HEK293 (cell line): ENCODE measurements around the gene OPHN1.

Source experiments
- HOXC10 ChIP-seq: sonication (generic); formaldehyde crosslinking; IDR thresholded peaks from 2 replicates; pipeline ENCODE4 v1.8.1; 2023; ENCODE audit warnings: mild to moderate bottlenecking, missing genetic modification reagents
- ZNF133 ChIP-seq: fragments of 450-650 bp; formaldehyde crosslinking; IDR thresholded peaks from 2 replicates; pipeline ENCODE4 v1.5.1; 2016; ENCODE audit warnings: missing biosample characterization, missing genetic modification characterization
- ZNF175 ChIP-seq: fragments of 450-650 bp; formaldehyde crosslinking; IDR thresholded peaks from 2 replicates; pipeline ENCODE4 v1.5.1; 2016; ENCODE audit warnings: missing biosample characterization, missing genetic modification characterization
- ZNF654 ChIP-seq: fragments of 450-650 bp; formaldehyde crosslinking; IDR thresholded peaks from 2 replicates; pipeline ENCODE4 v1.5.1; 2016; ENCODE audit warnings: low read depth, missing biosample characterization, missing genetic modification characterization
- ZNF830 ChIP-seq: fragments of 450-650 bp; IDR thresholded peaks from 2 replicates; pipeline ENCODE4 v1.5.0; 2018; ENCODE audit warnings: missing biosample characterization, missing genetic modification characterization, low read depth, mild to moderate bottlenecking, moderate library complexity
- TF ChIP-seq, protein P1 (sequence below): fragments of 450-650 bp; formaldehyde crosslinking; IDR thresholded peaks from 2 replicates; pipeline ENCODE4 v1.5.1; 2016; ENCODE audit warnings: missing biosample characterization, missing genetic modification characterization
- TF ChIP-seq, protein P2 (sequence below): fragments of 450-650 bp; formaldehyde crosslinking; IDR thresholded peaks from 2 replicates; pipeline ENCODE4 v1.5.1; 2016; ENCODE audit warnings: missing biosample characterization, missing genetic modification characterization
- TF ChIP-seq, protein P3 (sequence below): fragments of 450-650 bp; formaldehyde crosslinking; IDR thresholded peaks from 2 replicates; pipeline ENCODE4 v1.5.1; 2017; ENCODE audit warnings: missing biosample characterization, missing genetic modification characterization
- TF ChIP-seq, protein P4 (sequence below): fragments of 450-650 bp; formaldehyde crosslinking; IDR thresholded peaks from 2 replicates; pipeline ENCODE4 v1.5.1; 2016; ENCODE audit warnings: missing biosample characterization, missing genetic modification characterization, low read depth
- TF ChIP-seq, protein P5 (sequence below): fragments of 450-650 bp; formaldehyde crosslinking; IDR thresholded peaks from 2 replicates; pipeline ENCODE4 v1.5.1; 2016; ENCODE audit warnings: missing biosample characterization, missing genetic modification characterization
- TF ChIP-seq, protein P6 (sequence below): fragments of 450-650 bp; formaldehyde crosslinking; IDR thresholded peaks from 2 replicates; pipeline ENCODE4 v1.5.1; 2016; ENCODE audit warnings: missing biosample characterization, missing genetic modification characterization
- TF ChIP-seq, protein P7 (sequence below): sonication (generic); formaldehyde crosslinking; IDR thresholded peaks from 2 replicates; pipeline ENCODE4 v1.8.1; 2022; ENCODE audit warnings: mild to moderate bottlenecking, moderate library complexity, missing genetic modification reagents

DNA sequence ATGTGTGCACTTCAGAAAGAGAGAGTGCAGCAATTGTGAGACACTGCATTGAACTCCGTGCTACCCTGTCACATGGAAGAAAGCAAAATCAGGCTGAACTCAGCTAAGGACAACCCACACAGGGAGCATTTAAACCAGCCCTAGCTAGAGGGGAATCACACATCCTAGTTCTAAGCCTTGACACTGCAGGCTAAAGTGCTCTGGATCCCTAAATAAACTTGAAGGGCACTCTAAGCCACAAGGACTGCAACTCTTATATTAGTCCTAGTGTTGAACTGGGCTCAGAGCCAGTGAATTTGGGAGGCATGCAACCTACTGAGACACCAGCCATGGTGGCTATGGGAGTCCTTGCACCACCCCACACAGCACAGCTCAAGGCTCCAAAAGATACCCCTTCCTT lies 311.9 kb downstream of the OPHN1 start:
- TF ChIP-seq, protein P1, sequence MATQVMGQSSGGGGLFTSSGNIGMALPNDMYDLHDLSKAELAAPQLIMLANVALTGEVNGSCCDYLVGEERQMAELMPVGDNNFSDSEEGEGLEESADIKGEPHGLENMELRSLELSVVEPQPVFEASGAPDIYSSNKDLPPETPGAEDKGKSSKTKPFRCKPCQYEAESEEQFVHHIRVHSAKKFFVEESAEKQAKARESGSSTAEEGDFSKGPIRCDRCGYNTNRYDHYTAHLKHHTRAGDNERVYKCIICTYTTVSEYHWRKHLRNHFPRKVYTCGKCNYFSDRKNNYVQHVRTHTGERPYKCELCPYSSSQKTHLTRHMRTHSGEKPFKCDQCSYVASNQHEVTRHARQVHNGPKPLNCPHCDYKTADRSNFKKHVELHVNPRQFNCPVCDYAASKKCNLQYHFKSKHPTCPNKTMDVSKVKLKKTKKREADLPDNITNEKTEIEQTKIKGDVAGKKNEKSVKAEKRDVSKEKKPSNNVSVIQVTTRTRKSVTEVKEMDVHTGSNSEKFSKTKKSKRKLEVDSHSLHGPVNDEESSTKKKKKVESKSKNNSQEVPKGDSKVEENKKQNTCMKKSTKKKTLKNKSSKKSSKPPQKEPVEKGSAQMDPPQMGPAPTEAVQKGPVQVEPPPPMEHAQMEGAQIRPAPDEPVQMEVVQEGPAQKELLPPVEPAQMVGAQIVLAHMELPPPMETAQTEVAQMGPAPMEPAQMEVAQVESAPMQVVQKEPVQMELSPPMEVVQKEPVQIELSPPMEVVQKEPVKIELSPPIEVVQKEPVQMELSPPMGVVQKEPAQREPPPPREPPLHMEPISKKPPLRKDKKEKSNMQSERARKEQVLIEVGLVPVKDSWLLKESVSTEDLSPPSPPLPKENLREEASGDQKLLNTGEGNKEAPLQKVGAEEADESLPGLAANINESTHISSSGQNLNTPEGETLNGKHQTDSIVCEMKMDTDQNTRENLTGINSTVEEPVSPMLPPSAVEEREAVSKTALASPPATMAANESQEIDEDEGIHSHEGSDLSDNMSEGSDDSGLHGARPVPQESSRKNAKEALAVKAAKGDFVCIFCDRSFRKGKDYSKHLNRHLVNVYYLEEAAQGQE: no peak
- TF ChIP-seq, protein P2, sequence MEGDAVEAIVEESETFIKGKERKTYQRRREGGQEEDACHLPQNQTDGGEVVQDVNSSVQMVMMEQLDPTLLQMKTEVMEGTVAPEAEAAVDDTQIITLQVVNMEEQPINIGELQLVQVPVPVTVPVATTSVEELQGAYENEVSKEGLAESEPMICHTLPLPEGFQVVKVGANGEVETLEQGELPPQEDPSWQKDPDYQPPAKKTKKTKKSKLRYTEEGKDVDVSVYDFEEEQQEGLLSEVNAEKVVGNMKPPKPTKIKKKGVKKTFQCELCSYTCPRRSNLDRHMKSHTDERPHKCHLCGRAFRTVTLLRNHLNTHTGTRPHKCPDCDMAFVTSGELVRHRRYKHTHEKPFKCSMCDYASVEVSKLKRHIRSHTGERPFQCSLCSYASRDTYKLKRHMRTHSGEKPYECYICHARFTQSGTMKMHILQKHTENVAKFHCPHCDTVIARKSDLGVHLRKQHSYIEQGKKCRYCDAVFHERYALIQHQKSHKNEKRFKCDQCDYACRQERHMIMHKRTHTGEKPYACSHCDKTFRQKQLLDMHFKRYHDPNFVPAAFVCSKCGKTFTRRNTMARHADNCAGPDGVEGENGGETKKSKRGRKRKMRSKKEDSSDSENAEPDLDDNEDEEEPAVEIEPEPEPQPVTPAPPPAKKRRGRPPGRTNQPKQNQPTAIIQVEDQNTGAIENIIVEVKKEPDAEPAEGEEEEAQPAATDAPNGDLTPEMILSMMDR (tag by site-specific recombination): no peak
- TF ChIP-seq, protein P3, sequence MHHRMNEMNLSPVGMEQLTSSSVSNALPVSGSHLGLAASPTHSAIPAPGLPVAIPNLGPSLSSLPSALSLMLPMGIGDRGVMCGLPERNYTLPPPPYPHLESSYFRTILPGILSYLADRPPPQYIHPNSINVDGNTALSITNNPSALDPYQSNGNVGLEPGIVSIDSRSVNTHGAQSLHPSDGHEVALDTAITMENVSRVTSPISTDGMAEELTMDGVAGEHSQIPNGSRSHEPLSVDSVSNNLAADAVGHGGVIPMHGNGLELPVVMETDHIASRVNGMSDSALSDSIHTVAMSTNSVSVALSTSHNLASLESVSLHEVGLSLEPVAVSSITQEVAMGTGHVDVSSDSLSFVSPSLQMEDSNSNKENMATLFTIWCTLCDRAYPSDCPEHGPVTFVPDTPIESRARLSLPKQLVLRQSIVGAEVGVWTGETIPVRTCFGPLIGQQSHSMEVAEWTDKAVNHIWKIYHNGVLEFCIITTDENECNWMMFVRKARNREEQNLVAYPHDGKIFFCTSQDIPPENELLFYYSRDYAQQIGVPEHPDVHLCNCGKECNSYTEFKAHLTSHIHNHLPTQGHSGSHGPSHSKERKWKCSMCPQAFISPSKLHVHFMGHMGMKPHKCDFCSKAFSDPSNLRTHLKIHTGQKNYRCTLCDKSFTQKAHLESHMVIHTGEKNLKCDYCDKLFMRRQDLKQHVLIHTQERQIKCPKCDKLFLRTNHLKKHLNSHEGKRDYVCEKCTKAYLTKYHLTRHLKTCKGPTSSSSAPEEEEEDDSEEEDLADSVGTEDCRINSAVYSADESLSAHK (tag by site-specific recombination): no peak
- TF ChIP-seq, protein P4, sequence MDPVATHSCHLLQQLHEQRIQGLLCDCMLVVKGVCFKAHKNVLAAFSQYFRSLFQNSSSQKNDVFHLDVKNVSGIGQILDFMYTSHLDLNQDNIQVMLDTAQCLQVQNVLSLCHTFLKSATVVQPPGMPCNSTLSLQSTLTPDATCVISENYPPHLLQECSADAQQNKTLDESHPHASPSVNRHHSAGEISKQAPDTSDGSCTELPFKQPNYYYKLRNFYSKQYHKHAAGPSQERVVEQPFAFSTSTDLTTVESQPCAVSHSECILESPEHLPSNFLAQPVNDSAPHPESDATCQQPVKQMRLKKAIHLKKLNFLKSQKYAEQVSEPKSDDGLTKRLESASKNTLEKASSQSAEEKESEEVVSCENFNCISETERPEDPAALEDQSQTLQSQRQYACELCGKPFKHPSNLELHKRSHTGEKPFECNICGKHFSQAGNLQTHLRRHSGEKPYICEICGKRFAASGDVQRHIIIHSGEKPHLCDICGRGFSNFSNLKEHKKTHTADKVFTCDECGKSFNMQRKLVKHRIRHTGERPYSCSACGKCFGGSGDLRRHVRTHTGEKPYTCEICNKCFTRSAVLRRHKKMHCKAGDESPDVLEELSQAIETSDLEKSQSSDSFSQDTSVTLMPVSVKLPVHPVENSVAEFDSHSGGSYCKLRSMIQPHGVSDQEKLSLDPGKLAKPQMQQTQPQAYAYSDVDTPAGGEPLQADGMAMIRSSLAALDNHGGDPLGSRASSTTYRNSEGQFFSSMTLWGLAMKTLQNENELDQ (tag by site-specific recombination): no peak
- no peak for TF ChIP-seq HOXC10
- TF ChIP-seq, protein P5, sequence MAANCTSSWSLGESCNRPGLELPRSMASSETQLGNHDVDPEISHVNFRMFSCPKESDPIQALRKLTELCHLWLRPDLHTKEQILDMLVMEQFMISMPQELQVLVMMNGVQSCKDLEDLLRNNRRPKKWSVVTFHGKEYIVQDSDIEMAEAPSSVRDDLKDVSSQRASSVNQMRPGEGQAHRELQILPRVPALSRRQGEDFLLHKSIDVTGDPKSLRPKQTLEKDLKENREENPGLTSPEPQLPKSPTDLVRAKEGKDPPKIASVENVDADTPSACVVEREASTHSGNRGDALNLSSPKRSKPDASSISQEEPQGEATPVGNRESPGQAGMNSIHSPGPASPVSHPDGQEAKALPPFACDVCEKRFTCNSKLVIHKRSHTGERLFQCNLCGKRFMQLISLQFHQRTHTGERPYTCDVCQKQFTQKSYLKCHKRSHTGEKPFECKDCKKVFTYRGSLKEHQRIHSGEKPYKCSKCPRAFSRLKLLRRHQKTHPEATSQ (tag by site-specific recombination): no peak
- TF ChIP-seq, protein P6, sequence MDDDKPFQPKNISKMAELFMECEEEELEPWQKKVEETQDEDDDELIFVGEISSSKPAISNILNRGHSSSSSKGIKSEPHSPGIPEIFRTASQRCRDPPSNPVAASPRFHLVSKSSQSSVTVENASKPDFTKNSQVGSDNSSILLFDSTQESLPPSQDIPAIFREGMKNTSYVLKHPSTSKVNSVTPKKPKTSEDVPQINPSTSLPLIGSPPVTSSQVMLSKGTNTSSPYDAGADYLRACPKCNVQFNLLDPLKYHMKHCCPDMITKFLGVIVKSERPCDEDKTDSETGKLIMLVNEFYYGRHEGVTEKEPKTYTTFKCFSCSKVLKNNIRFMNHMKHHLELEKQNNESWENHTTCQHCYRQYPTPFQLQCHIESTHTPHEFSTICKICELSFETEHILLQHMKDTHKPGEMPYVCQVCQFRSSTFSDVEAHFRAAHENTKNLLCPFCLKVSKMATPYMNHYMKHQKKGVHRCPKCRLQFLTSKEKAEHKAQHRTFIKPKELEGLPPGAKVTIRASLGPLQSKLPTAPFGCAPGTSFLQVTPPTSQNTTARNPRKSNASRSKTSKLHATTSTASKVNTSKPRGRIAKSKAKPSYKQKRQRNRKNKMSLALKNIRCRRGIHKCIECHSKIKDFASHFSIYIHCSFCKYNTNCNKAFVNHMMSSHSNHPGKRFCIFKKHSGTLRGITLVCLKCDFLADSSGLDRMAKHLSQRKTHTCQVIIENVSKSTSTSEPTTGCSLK (tag by site-specific recombination): no peak
- TF ChIP-seq ZNF133: no peak
- TF ChIP-seq ZNF175: no peak
- no peak for TF ChIP-seq ZNF654 (tag by site-specific recombination)
- TF ChIP-seq, protein P7, sequence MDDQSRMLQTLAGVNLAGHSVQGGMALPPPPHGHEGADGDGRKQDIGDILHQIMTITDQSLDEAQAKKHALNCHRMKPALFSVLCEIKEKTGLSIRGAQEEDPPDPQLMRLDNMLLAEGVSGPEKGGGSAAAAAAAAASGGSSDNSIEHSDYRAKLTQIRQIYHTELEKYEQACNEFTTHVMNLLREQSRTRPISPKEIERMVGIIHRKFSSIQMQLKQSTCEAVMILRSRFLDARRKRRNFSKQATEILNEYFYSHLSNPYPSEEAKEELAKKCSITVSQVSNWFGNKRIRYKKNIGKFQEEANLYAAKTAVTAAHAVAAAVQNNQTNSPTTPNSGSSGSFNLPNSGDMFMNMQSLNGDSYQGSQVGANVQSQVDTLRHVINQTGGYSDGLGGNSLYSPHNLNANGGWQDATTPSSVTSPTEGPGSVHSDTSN: no peak
- no peak for TF ChIP-seq ZNF830 (tag by site-specific recombination)
